ENCODE data around the gene C7orf33.

Gene C7orf33, protein sequence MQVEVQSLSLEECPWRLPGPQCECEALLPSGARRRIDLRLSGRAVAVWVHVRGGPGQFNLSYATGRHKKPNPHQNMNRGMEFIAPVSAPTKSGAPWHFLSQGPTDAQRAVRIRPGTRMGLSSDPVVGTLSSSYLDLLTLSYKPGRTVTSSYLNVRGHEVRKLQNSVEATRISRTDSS

DNA sequence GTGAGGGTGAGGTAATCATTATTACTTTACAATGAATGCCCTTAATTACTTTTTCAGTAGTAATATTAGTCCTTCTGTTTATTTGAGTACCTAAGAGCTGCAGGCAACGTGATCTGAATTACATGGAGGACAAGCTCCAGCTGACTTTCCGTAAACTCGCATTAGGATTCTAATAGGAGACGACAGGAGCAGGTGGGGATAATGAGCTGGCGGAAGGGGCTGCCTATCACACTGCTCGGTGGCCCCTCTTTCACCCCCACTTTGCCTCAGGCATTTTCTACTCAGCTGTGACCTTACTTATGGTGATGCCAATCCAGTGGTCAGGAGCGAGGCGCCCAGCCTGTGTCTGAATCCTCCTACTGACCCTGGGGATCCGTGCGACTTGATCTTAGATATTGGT, at the start of gene C7orf33:
C7orf33 (plus strand) TSS at position 296 of the 400 bp plus-strand sequence. CDS start 160 bp downstream, outside the sequence.
- no peak for TF ChIP-seq RAD21 (IDR thresholded peaks at IDR 0.05; ENCODE audit: low read depth)
- TF ChIP-seq CEBPB (IDR thresholded peaks at IDR 0.05) = no peak
- no peak for TF ChIP-seq TEAD4 (IDR thresholded peaks at IDR 0.05)
- no peak for TF ChIP-seq TCF12 (IDR thresholded peaks at IDR 0.05; ENCODE audit: low read depth)
- TF ChIP-seq CREB1 (IDR thresholded peaks at IDR 0.05; ENCODE audit: low read depth) = no peak
- no peak for TF ChIP-seq TAF1 (IDR thresholded peaks at IDR 0.05; ENCODE audit: low read depth)
- no peak for TF ChIP-seq YY1 (IDR thresholded peaks at IDR 0.05; ENCODE audit: low read depth)

DNA sequence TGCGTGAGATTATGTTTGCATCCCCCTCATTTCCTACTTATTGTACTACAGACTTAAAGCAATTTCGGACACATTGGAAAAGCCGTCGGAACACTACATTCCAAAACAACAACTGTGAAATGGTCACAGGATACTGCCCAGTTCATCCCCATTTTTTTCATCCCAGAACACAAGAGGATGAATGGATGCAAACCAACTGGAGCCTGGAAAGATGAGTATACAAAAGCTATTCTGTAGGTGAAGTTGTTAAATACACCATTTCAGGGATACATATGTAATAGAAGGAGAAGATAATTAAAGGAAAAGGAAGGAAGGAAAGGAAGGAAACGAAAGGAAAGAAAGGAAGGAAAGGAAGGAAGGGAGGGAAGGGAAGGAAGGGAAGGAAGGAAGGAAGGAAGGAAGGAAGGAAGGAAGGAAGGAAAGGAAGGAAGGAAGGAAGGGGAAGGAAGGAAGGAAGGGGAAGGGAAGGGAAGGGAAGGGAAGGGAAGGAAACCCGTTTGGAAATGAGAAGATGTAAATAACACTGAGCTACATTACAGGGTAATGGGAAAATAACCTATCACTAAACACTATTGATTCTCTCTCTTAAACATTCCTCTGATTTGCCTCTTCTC, 48.6 kb upstream of the C7orf33 start:
- TF ChIP-seq NFIC (IDR thresholded peaks at IDR 0.05) = no peak
- TF ChIP-seq, protein P1, sequence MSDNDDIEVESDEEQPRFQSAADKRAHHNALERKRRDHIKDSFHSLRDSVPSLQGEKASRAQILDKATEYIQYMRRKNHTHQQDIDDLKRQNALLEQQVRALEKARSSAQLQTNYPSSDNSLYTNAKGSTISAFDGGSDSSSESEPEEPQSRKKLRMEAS (IDR thresholded peaks at IDR 0.05) = no peak
- TF ChIP-seq TAF1 (IDR thresholded peaks at IDR 0.05; ENCODE audit: low read depth) = no peak
- TF ChIP-seq CREB1 (IDR thresholded peaks at IDR 0.05; ENCODE audit: low read depth) = no peak
- no peak for TF ChIP-seq YY1 (IDR thresholded peaks at IDR 0.05; ENCODE audit: low read depth)
- no peak for TF ChIP-seq TCF12 (IDR thresholded peaks at IDR 0.05; ENCODE audit: low read depth)
- TF ChIP-seq, protein P2, sequence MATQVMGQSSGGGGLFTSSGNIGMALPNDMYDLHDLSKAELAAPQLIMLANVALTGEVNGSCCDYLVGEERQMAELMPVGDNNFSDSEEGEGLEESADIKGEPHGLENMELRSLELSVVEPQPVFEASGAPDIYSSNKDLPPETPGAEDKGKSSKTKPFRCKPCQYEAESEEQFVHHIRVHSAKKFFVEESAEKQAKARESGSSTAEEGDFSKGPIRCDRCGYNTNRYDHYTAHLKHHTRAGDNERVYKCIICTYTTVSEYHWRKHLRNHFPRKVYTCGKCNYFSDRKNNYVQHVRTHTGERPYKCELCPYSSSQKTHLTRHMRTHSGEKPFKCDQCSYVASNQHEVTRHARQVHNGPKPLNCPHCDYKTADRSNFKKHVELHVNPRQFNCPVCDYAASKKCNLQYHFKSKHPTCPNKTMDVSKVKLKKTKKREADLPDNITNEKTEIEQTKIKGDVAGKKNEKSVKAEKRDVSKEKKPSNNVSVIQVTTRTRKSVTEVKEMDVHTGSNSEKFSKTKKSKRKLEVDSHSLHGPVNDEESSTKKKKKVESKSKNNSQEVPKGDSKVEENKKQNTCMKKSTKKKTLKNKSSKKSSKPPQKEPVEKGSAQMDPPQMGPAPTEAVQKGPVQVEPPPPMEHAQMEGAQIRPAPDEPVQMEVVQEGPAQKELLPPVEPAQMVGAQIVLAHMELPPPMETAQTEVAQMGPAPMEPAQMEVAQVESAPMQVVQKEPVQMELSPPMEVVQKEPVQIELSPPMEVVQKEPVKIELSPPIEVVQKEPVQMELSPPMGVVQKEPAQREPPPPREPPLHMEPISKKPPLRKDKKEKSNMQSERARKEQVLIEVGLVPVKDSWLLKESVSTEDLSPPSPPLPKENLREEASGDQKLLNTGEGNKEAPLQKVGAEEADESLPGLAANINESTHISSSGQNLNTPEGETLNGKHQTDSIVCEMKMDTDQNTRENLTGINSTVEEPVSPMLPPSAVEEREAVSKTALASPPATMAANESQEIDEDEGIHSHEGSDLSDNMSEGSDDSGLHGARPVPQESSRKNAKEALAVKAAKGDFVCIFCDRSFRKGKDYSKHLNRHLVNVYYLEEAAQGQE (IDR thresholded peaks at IDR 0.05; ENCODE audit: low read depth) = no peak
- no peak for TF ChIP-seq EP300 (IDR thresholded peaks at IDR 0.05; ENCODE audit: borderline replicate concordance)
- no peak for TF ChIP-seq TEAD4 (IDR thresholded peaks at IDR 0.05)
- TF ChIP-seq RAD21 (IDR thresholded peaks at IDR 0.05; ENCODE audit: low read depth) = no peak
- no peak for TF ChIP-seq ZBTB7A (IDR thresholded peaks at IDR 0.05; ENCODE audit: low read depth)

DNA sequence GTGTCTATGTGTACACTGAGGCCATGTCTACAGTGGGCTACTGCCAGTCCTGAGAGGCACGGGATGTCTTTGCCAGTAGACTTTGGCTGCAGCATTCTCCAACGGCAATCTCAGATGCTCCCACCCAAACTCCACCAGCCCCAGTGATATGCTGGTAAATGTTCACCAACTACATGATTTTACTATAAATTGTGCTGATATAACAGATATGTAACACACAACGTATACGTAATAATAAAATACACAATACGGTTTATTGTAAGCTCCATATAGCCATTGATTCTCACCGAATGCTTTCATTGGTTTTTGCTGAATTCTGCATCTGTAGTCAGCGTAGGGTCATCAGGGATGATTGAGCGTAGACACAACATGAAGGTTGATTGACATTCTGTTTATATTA, 47.3 kb upstream of the C7orf33 start:
- TF ChIP-seq FOXM1 (IDR thresholded peaks at IDR 0.05; ENCODE audit: borderline replicate concordance, low read depth) (no peak), YY1 (IDR thresholded peaks at IDR 0.05; ENCODE audit: low read depth) (no peak), NFIC (IDR thresholded peaks at IDR 0.05) (no peak), CEBPB (IDR thresholded peaks at IDR 0.05) (no peak), ZBTB7A (IDR thresholded peaks at IDR 0.05; ENCODE audit: low read depth) (no peak), EGR1 (IDR thresholded peaks at IDR 0.05) (no peak)
- TF ChIP-seq, protein P3, sequence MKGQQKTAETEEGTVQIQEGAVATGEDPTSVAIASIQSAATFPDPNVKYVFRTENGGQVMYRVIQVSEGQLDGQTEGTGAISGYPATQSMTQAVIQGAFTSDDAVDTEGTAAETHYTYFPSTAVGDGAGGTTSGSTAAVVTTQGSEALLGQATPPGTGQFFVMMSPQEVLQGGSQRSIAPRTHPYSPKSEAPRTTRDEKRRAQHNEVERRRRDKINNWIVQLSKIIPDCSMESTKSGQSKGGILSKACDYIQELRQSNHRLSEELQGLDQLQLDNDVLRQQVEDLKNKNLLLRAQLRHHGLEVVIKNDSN (IDR thresholded peaks at IDR 0.05) = no peak
- TF ChIP-seq, protein P1 (IDR thresholded peaks at IDR 0.05) = no peak

DNA sequence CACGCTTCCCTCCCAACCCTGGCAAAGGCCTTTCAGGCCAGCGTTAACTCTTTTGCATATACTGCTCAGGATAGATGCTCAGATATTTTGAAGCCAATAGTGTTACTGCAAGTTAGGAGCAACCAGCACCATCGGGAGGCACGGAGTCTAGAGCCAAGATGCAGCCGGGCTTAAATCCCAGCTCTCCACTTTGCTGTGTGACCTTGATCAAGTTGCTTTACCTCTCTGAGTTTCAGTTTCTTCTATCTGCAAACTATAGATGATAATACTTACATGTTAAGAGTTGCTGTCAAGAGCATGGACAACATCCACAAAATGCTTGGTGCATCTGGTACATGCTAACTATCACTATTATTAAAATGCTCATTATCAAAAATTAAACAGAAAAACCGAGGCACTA, 45.4 kb upstream of the C7orf33 start:
- TF ChIP-seq CREB1 (IDR thresholded peaks at IDR 0.05; ENCODE audit: low read depth) (no peak), EP300 (IDR thresholded peaks at IDR 0.05; ENCODE audit: borderline replicate concordance) (no peak), YY1 (IDR thresholded peaks at IDR 0.05; ENCODE audit: low read depth) (no peak), EGR1 (IDR thresholded peaks at IDR 0.05) (no peak), FOXM1 (IDR thresholded peaks at IDR 0.05; ENCODE audit: borderline replicate concordance, low read depth) (no peak), TEAD4 (IDR thresholded peaks at IDR 0.05) (no peak), TAF1 (IDR thresholded peaks at IDR 0.05; ENCODE audit: low read depth) (no peak), NFIC (IDR thresholded peaks at IDR 0.05) (no peak)
- TF ChIP-seq, protein P1 (IDR thresholded peaks at IDR 0.05) = no peak

DNA sequence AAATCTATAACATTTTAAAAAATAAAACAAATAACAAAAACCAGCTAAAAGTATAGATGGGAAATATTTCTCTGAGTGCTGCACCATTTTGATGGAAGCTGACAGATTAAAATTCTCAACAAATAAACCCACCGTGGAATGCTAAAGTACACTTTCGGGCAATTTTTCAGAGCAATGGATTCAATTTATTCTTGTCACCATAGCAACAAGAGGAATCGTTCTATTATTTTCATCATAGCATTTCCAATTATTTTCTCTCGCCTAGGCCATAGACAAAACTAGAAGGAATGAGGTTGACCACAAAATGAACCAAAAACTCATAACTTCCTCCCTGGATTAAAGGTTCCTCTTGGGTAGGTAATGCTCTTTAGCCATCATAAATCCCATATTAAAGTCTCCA, 44.6 kb upstream of the C7orf33 start:
- no peak for TF ChIP-seq NFIC (IDR thresholded peaks at IDR 0.05)
- no peak for TF ChIP-seq EGR1 (IDR thresholded peaks at IDR 0.05)
- TF ChIP-seq, protein P1 (IDR thresholded peaks at IDR 0.05) = no peak
- no peak for TF ChIP-seq TAF1 (IDR thresholded peaks at IDR 0.05; ENCODE audit: low read depth)
- no peak for TF ChIP-seq RAD21 (IDR thresholded peaks at IDR 0.05; ENCODE audit: low read depth)
- TF ChIP-seq CEBPB (IDR thresholded peaks at IDR 0.05) = no peak
- no peak for TF ChIP-seq EP300 (IDR thresholded peaks at IDR 0.05; ENCODE audit: borderline replicate concordance)

DNA sequence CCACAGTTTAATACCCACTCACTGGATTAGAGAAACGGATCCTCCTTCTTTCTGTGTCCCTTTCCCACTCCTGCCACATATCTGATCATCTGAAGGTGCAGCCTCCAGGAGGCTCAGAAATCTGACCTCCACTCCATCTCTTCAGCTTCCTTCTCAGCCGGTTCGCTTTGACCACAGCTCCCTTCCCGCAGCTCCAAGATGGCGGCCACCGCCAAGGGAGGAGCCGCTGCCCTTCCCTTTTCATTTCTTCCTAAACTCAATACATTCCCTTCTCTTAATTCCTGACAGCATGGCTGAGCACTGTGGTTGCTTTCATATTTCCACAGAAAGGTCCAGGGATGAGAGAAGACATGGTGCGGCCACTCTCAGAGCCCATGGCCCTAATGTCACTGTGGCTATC, 43.7 kb upstream of the C7orf33 start:
- TF ChIP-seq, protein P3 (IDR thresholded peaks at IDR 0.05) = no peak
- TF ChIP-seq ZBTB7A (IDR thresholded peaks at IDR 0.05; ENCODE audit: low read depth) = no peak
- TF ChIP-seq EP300 (IDR thresholded peaks at IDR 0.05; ENCODE audit: borderline replicate concordance) = no peak
- TF ChIP-seq CREB1 (IDR thresholded peaks at IDR 0.05; ENCODE audit: low read depth) = no peak
- no peak for TF ChIP-seq EGR1 (IDR thresholded peaks at IDR 0.05)
- TF ChIP-seq TEAD4 (IDR thresholded peaks at IDR 0.05) = no peak
- TF ChIP-seq TCF12 (IDR thresholded peaks at IDR 0.05; ENCODE audit: low read depth) = no peak
- TF ChIP-seq CEBPB (IDR thresholded peaks at IDR 0.05) = no peak
- TF ChIP-seq YY1 (IDR thresholded peaks at IDR 0.05; ENCODE audit: low read depth) = no peak
- no peak for TF ChIP-seq RAD21 (IDR thresholded peaks at IDR 0.05; ENCODE audit: low read depth)
- TF ChIP-seq, protein P2 (IDR thresholded peaks at IDR 0.05; ENCODE audit: low read depth) = no peak
- no peak for TF ChIP-seq NFIC (IDR thresholded peaks at IDR 0.05)
- no peak for TF ChIP-seq TAF1 (IDR thresholded peaks at IDR 0.05; ENCODE audit: low read depth)
- TF ChIP-seq, protein P1 (IDR thresholded peaks at IDR 0.05) = no peak
- no peak for TF ChIP-seq FOXM1 (IDR thresholded peaks at IDR 0.05; ENCODE audit: borderline replicate concordance, low read depth)

Measured in Ishikawa (cell line).